ENCODE data around the gene KLHL26.

- TF ChIP-seq CTCF (IDR thresholded peaks at IDR 0.05), result no peak
- no peak for TF ChIP-seq POLR2A (IDR thresholded peaks at IDR 0.05)
These were observed 30.3 kb upstream of the KLHL26 start, which contains the start of gene CRLF1 for GRCh38 chr19:18606281-18607225.

Measured in uterus (tissue), 2 donors.